HG03103 (cell line): Measurements from ENCODE around the gene ANKRD62.

Source experiments
- ATAC-seq: cut with Tn5 transposase; IDR thresholded peaks from one replicate; pipeline ENCODE4 v1.9.1; 2021; ENCODE audit warnings: low read depth; ENCODE audit not compliant: unreplicated experiment

Gene ANKRD62

GRCh38 chr18:12165038-12165768 is 71.6 kb downstream of the ANKRD62 start:
- ATAC-seq, result no peak
